NCI-H2227 (cell line): ENCODE data around the gene NKX3-2.

Experiments used
- DNase-seq: peaks from one replicate; lab custom pipeline; 2025; ENCODE audit not compliant: unreplicated experiment; lab: John Stamatoyannopoulos, UW

NKX3-2 gene

GRCh38 chr4:13515268-13515667 is 29.0 kb downstream of the NKX3-2 start:
- DNase-seq, result no peak

DNA sequence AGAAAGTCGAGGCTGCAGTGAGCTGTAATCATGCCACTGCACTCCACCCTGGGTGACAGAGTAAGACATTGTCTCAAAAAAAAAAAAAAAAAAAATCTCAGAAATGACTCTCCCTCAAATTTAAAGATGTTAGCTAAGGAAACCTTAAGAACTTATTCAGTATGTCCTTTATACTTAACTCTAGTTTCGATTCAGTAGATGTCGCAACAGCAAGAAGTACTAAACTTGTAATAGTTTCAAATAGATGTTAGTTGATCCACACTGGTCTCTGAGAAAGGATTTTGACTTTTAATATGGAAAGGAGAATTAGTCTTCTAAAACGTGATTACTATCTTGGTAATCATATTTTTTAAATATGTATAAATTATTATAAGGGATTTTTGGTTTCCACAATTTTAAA is 29.6 kb downstream of the NKX3-2 start:
- no peak for DNase-seq

GRCh38 chr4:13511101-13511500 is 33.2 kb downstream of the NKX3-2 start:
- no peak for DNase-seq

DNA sequence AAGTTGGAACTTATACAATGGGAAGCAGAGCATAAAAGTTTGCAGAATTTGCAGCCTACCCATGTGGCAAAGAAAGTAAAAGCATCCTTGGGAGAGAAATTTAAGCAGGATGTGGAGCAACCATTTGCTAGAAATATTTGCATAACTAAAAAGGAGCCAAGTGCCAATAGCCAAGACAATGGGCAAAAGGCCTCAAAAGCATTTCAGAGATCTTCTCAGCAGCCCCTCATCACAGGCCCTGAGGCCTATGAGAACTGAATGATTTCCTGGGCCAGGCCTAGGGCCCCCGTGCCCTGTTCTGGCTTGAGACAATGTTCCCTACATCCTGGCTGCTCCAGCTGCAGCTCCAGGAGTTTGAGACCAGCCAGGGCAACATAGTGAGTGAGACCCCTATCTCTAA is 34.9 kb downstream of the NKX3-2 start:
- no peak for DNase-seq

- DNase-seq, result no peak
Measured at GRCh38 chr4:13504374-13504773, 39.9 kb downstream of the NKX3-2 start.

DNA sequence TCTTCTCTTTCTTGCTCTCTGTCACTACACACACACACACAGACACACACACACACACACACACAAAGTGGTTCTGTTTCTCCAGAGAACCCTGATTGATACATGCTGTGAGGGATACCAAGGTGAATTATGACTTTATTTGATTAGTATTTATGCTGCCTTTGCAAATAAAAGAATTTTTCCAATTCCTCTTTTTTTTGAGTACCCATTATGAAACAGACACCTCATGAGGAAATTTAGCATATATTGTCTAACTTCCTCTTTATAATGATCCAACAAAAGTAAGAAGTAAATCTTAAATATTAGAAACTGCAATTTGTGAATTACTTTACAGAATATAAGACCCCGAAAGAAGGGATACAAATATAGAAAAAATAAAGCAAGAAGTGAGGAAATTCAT is 45.8 kb downstream of the NKX3-2 start:
- DNase-seq, result no peak

GRCh38 chr4:13496605-13497004 is 47.7 kb downstream of the NKX3-2 start:
- DNase-seq, result no peak

DNA sequence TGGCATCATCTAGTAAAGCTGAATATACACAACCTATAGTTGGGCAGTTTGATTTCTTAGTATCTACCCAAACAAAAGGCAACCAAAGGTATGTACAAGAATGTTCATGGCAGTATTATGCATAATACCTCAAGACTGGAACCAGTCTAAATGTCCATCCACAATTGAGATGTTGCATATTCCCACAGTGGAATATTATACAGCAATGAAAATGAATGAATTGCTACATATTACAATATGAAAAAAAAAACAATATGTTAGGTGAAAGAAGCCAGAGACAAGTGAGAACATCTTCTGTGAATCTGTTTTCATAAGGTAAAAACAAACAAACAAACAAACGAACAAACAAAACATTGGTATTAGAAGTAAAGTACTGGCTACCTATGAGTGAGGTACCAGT is 48.6 kb downstream of the NKX3-2 start:
- DNase-seq, result no peak

- DNase-seq, result no peak
Measured at GRCh38 chr4:13493793-13494192, 50.5 kb downstream of the NKX3-2 start.

DNA sequence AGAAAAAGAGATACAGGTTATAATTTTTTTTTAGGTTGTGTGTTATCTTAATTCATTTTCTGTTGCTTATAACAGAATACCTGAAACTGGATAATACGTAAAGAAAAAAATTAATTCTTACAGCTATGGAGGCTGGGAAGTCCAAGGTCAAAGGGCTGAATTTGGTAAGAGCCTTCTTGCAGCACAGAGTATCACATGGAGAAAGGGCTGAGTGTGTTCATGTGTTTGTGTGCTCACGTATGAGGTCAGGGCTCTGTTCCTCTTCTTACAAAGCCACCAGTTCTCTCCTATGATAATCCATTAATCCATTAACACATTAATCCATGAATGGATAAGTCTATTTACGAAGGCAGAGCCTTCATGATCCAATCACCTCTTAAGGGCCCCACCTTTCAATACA is 51.6 kb downstream of the NKX3-2 start:
- no peak for DNase-seq
